GM19099 (cell line): ENCODE data around the gene UBXN1.
A peak's percentile ranks its signal among the peaks of the same experiment; 100 is the strongest.

Experiments used
- POLR2A ChIP-seq: IDR thresholded peaks from 3 replicates; pipeline ENCODE4 v1.6.1; 2011; ENCODE audit warnings: low read depth; ENCODE audit not compliant: insufficient read length; ENCODE audit errors: extremely low read depth

The UBXN1 gene

DNA sequence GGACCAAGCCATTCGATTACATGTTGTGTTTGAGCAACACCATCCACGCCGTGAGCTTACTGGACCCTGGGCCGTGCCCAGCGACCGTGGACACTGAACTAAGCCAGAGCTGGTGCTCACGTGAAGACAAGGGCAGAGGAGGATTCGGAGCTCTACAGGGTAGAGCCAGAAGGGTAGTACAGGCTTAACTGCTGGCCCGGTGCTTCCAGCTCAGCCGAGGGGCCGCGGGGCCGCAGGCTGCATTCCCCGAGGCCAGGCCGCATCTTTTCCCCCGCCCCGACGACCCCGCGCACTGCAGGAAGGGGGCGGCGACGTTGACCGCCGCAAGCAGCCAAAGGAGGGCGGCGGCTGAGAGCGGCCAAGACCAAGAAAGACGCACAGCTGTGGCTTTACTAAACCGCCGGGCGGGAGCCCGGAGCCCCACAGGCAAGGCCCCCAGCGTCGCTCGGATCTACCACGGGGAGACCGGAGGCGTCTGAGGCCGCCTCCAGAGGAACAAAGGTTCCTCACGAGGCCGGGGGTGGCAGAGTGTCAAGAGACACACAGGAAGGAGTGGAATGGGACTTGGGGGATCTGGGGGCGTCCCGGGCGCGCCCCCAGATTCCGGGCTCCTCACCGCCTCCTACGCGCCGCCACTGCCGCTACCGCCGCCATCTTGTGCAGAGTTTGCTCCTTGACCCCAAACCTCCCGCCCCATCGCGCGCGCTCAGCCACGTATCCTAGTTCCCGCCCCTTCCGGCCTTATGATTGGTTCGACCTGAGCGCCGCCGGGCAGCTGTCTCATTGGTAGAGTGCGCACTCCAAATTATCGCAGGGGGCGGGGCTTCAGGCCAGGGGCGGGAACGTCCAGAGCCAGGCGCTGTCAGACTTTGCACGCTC lies 32.7 kb downstream of the UBXN1 start, which contains the start of gene GANAB:
Gene GANAB, minus strand, starts transcription at position 668 of the 879 bp plus-strand sequence. Its CDS starts 14 bp downstream, at position 654.
- TF ChIP-seq POLR2A = peak; percentile 94

GRCh38 chr11:62645671-62645945 lies 33.3 kb downstream of the UBXN1 start:
- TF ChIP-seq POLR2A = no peak

DNA sequence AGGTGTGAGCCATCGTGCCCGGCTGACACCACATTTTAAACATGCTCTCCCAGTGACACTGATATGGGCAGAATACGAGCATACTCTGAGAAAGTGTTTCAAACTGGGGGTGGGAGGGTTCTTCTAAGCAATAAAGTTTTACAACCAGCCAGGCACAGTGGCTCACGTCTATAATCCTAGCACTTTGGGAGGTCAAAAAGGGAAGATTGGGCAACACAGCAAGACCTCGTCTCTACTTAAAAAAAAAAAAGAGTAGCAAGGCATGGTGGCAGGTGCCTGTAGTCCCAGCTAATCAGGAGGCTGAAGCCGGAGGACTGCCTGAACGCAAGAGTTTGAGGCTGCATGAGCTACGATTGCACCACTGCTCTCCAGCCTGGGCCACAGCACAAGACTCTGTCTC lies 34.7 kb downstream of the UBXN1 start:
- TF ChIP-seq POLR2A = no peak

DNA sequence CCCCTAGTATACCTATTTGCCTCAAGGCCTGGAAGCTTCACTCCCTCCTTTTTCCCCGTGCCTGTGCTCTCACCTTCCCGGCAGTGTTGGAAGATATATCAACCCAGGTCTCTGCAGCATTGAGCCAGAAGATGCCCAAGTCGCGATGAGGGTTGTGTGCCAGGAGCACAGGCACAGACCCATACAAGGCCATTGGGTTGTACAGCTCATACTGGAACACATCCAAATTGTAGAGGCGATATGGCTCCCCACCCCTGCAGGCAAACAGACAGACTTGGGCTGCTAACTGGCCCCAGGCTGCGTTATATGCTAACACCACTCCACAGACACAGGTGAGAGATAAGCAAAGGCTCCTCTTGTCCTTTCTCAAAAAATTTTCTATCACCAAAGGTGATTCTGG lies 46.4 kb downstream of the UBXN1 start:
- no peak for TF ChIP-seq POLR2A

DNA sequence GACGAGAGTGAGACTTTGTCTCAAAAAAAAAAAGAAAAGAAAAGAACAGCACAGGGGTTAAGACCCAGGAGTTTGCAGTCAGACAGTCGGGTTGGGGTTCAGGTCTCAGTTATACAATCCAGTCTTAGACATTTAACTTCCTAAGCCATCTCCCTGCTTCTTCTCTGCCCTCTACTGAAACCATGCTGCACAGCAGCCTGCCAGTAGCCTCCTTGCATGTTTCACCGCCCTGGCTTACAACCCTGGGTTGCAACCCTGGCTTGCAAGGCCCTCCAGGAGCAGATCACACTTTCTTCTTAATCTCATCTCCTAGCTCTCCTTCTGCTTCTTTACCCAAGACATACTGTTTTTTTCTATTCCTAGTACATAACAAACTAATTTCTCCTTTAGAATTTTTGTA lies 51.2 kb downstream of the UBXN1 start:
- TF ChIP-seq POLR2A = no peak
